Measurements from ENCODE around the gene GALC. TPM values are rescaled to one million over a fixed set of nuclear protein-coding genes. Genes with fewer than 3 reads are reported as not detected.

GALC gene
- total and polyA plus RNA-seq, 9 of the 15 experiments (the other 6 are each of a cell fraction or from before 2014, with no cell fraction given), result 1.6 to 15.0 (median 7.3) TPM

- TF ChIP-seq RERE (CRISPR knock-in tag; IDR thresholded peaks at IDR 0.05; ENCODE audit: borderline replicate concordance) (no peak), TAL1 (IDR thresholded peaks at IDR 0.05) (peak; percentile 40), HMBOX1 (IDR thresholded peaks at IDR 0.05) (no peak), ARID1B (IDR thresholded peaks at IDR 0.05) (0 out of 2 replicates have a peak, but pooled peaks have one; percentile 11), DPF2 (IDR thresholded peaks at IDR 0.05) (no peak), HNRNPK (IDR thresholded peaks at IDR 0.05; ENCODE audit: low read depth, low read length, poor library complexity, severe bottlenecking) (no peak), FOXK2 (conservative IDR thresholded peaks at IDR 0.05 in 1 of 2, IDR thresholded peaks at IDR 0.05 in 1 of 2; ENCODE audit: low read depth in 2 of 2) (no peak), MXI1 (IDR thresholded peaks at IDR 0.05; ENCODE audit: low read depth, low read length) (no peak), ZKSCAN3 (CRISPR knock-in tag; IDR thresholded peaks at IDR 0.05) (no peak), U2AF1 (optimal IDR thresholded peaks at IDR 0.05; ENCODE audit: low read depth, low read length) (no peak), NR4A1 (CRISPR knock-in tag; IDR thresholded peaks at IDR 0.05) (no peak), NR4A1 (tag; IDR thresholded peaks at IDR 0.05) (no peak), ZNF57 (CRISPR knock-in tag; IDR thresholded peaks at IDR 0.05) (no peak), ZBTB1 (CRISPR knock-in tag; IDR thresholded peaks at IDR 0.05; ENCODE audit: borderline replicate concordance, low read depth) (no peak), NFE2 (IDR thresholded peaks at IDR 0.05; ENCODE audit: low read depth) (peak; percentile 74), MTA2 (IDR thresholded peaks at IDR 0.05; ENCODE audit: low read depth) (no peak), PHTF2 (CRISPR knock-in tag; IDR thresholded peaks at IDR 0.05) (no peak), NONO (IDR thresholded peaks at IDR 0.05; ENCODE audit: low read depth in 2 of 2, low read length in 1 of 2) (no peak), ZNF184 (CRISPR knock-in tag; IDR thresholded peaks at IDR 0.05) (no peak), ZNF398 (CRISPR knock-in tag; IDR thresholded peaks at IDR 0.05) (no peak), ZSCAN32 (CRISPR knock-in tag; IDR thresholded peaks at IDR 0.05) (no peak), USF1 (CRISPR knock-in tag; IDR thresholded peaks at IDR 0.05) (no peak), ARNT (IDR thresholded peaks at IDR 0.05) (no peak)
Observed at GRCh38 chr14:88025313-88025712, 32.3 kb upstream of the GALC start (continued).
